DND-41 (cell line): ENCODE measurements around the gene KRT15.

Source experiments
- ATAC-seq: fragments of 200-7000 bp; cut with Tn5 transposase; 3 replicates; pipeline ENCODE4 v1.9.1; 2021; ENCODE audit warnings: low read depth; ENCODE audit not compliant: insufficient read depth
- DNase-seq: peaks from one replicate; pipeline ENCODE4 v3.0.0-alpha.2; 2020
- H2AFZ ChIP-seq: 2 replicates; pipeline ENCODE4 v1.6.0; 2012; ENCODE audit warnings: low read depth, low read length
- H3K27ac ChIP-seq: 2 replicates; pipeline ENCODE4 v1.5.1; 2012; ENCODE audit warnings: low read length, inconsistent platforms
- H3K27me3 ChIP-seq: fragments of 200-600 bp; sonication (generic); 2 replicates; pipeline ENCODE4 v1.6.0; 2012; ENCODE audit warnings: low read length, mild to moderate bottlenecking, inconsistent platforms; ENCODE audit not compliant: insufficient read depth, poor library complexity
- H3K36me3 ChIP-seq: 2 replicates; pipeline ENCODE4 v1.5.1; 2012; ENCODE audit warnings: low read length, inconsistent platforms; ENCODE audit not compliant: insufficient read depth
- H3K4me1 ChIP-seq: 2 replicates; pipeline ENCODE4 v1.5.1; 2012; ENCODE audit warnings: mild to moderate bottlenecking, low read length; ENCODE audit not compliant: insufficient read depth
- H3K4me2 ChIP-seq: 2 replicates; pipeline ENCODE4 v1.6.0; 2012; ENCODE audit warnings: mild to moderate bottlenecking, moderate library complexity, low read length, inconsistent platforms; ENCODE audit not compliant: insufficient read depth
- H3K4me3 ChIP-seq, 2 experiments: fragments of 200-600 bp in 1 of 2; shearing (Covaris generic) in 1 of 2; 2 replicates each; pipeline ENCODE4 v1.5.1; 2012 to 2016; ENCODE audit warnings: inconsistent platforms in 2 of 2, low read length in 2 of 2, mild to moderate bottlenecking in 2 of 2, low read depth in 1 of 2, moderate library complexity in 1 of 2
- H3K79me2 ChIP-seq: 2 replicates; pipeline ENCODE4 v1.6.0; 2012; ENCODE audit warnings: low read length, inconsistent platforms; ENCODE audit not compliant: insufficient read depth
- H3K9ac ChIP-seq: 2 replicates; pipeline ENCODE4 v1.6.0; 2012; ENCODE audit warnings: low read depth, mild to moderate bottlenecking, inconsistent platforms, low read length, moderate library complexity
- H3K9me3 ChIP-seq: 2 replicates; pipeline ENCODE4 v1.5.1; 2012; ENCODE audit warnings: low read length, moderate library complexity, mild to moderate bottlenecking, inconsistent platforms; ENCODE audit not compliant: insufficient read depth, severe bottlenecking
- H4K20me1 ChIP-seq: 2 replicates; pipeline ENCODE4 v1.6.0; 2012; ENCODE audit warnings: low read length; ENCODE audit not compliant: insufficient read depth
- EZH2 ChIP-seq: IDR thresholded peaks from 3 replicates; pipeline ENCODE4 v1.6.1; 2012; ENCODE audit warnings: borderline replicate concordance, low read depth, mild to moderate bottlenecking, moderate library complexity, low read length, inconsistent platforms; ENCODE audit not compliant: severe bottlenecking
- TF ChIP-seq, protein P1 (sequence below): IDR thresholded peaks from 2 replicates; pipeline ENCODE4 v1.5.1; 2012; ENCODE audit warnings: borderline replicate concordance, low read length, moderate library complexity, mild to moderate bottlenecking; ENCODE audit not compliant: poor library complexity, severe bottlenecking; ENCODE audit errors: extremely low read depth

The KRT15 gene

DNA sequence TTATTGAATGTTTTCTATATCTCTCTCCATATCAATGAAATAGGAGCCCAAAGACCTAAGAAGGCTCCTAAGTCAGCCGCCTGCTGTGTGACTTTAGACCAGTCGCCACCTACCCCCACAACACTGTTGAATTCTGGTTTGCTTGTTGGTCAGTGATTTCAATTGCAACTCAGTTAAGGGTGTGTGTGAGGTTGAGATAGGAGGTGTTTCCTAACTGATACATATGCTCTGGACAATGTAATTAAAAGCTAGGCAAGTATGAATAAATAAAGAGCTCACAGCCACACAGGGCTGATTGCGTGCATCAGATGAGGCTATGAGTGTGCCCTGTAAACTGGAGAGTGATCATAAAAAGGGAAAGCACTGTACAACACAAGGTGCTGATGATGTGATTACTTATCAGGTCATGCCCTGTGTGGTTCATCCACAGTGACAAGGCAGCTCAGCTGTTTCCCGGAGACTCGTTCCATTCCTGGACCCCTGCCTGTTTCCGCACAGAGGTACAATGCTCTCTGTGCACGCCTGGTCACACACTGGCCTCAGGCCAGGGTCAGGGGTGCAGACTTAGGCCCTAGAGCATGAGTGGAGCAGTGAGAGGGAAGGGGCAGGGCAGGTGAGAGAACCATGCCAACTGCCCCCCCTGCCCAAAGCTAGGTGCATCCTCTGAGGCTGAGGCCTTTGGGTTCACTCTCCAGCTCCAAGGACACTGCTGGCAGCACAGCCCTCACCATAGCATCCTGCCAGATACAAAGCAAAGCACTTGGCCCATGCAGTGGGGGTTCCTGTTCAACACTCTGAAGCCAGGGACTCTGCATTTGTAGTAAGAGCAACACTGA, 34.5 kb downstream of the KRT15 start:
- TF ChIP-seq EZH2: no peak
- TF ChIP-seq, protein P1, sequence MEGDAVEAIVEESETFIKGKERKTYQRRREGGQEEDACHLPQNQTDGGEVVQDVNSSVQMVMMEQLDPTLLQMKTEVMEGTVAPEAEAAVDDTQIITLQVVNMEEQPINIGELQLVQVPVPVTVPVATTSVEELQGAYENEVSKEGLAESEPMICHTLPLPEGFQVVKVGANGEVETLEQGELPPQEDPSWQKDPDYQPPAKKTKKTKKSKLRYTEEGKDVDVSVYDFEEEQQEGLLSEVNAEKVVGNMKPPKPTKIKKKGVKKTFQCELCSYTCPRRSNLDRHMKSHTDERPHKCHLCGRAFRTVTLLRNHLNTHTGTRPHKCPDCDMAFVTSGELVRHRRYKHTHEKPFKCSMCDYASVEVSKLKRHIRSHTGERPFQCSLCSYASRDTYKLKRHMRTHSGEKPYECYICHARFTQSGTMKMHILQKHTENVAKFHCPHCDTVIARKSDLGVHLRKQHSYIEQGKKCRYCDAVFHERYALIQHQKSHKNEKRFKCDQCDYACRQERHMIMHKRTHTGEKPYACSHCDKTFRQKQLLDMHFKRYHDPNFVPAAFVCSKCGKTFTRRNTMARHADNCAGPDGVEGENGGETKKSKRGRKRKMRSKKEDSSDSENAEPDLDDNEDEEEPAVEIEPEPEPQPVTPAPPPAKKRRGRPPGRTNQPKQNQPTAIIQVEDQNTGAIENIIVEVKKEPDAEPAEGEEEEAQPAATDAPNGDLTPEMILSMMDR: no peak
- ATAC-seq (no peak), DNase-seq (no peak)
- Histone ChIP-seq H3K4me2 (no peak overlapping the region), H3K4me1 (no peaks in the 10 kb centered on the region), H2AFZ (no peak overlapping the region), H3K27ac (no peak overlapping the region), H3K9ac (no peak overlapping the region), H3K27me3 (peaks cover 5% of the 10 kb centered on the region), H3K9me3 (no peaks in the 10 kb centered on the region), H3K79me2 (no peaks in the 10 kb centered on the region), H4K20me1 (0 out of 2 replicates have a peak, but pooled peaks cover 4% of the 10 kb centered on the region), H3K4me3 (no peak overlapping the region), H3K36me3 (no peaks in the 10 kb centered on the region)

DNA sequence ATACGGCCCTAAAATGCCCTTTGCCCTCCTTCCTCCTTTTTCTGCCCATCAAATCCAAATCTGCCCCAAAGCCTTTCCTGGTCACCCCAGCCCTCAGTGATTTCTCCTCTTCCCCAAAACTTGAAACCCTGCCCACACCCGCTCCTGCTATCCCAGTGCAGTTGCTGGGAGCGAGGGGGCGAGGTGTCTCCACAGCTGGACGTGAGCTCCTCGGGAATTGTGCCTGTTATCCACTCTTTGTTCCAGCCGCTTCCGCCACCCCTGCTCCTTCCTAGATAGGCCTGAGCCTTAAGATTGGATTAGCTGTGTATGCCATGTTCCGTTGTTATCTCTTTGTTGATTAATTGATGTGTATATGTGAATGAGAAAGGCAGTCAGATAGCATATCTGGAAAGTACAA, 35.2 kb downstream of the KRT15 start:
- no peaks in the 10 kb centered on the region for H3K36me3 ChIP-seq
- no peak overlapping the region for H3K27ac ChIP-seq
- no peak overlapping the region for H2AFZ ChIP-seq
- TF ChIP-seq, protein P1: no peak
- no peak for TF ChIP-seq EZH2
- no peaks in the 10 kb centered on the region for H3K79me2 ChIP-seq
- no peak overlapping the region for H3K4me3 ChIP-seq
- H4K20me1 ChIP-seq: 0 out of 2 replicates have a peak, but pooled peaks cover 4% of the 10 kb centered on the region
- no peak overlapping the region for H3K4me2 ChIP-seq
- no peak overlapping the region for H3K9ac ChIP-seq
- ATAC-seq (no peak), DNase-seq (no peak)
- H3K4me1 ChIP-seq: no peaks in the 10 kb centered on the region
- no peaks in the 10 kb centered on the region for H3K9me3 ChIP-seq
- H3K27me3 ChIP-seq: peaks cover 5% of the 10 kb centered on the region

DNA sequence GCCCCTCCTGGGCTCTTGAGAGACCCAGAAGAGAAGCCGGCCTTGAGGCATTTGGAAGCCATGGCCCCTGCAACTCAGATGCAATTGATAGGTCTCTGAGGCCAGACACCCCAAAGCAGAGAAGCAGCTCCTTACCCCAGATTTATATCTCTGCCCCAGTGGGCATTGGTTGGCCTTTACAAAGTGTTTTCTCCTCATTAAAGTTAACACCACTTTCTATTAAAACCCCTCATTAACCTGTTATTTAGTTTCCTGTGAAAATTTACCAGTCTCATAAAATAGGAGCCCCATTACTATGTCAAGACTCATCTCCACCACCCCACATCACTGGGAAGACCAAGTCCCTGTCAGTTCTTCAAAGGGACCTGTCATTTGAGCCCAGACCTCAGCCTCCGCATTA, 37.7 kb downstream of the KRT15 start, which contains the start of gene KRT35:
Gene KRT35 (minus strand): TSS at position 116 of the 400 bp plus-strand sequence. CDS start 54 bp downstream, at position 62.
- H3K9ac ChIP-seq: no peak within 1 kb of the TSS
- H2AFZ ChIP-seq: no peak within 1 kb of the TSS
- DNase-seq (no peak), ATAC-seq (no peak)
- H3K4me1 ChIP-seq: no peaks in the 10 kb centered on the region
- no peak within 1 kb of the TSS for H3K27ac ChIP-seq
- no peak within 1 kb of the TSS for H3K4me2 ChIP-seq
- no peak within 1 kb of the TSS for H3K4me3 ChIP-seq
- H4K20me1 ChIP-seq: 0 out of 2 replicates have a peak, but pooled peaks cover 4% of the 10 kb centered on the region
- TF ChIP-seq, protein P1: no peak
- TF ChIP-seq EZH2: no peak
- no peaks in the 10 kb centered on the region for H3K36me3 ChIP-seq
- peaks cover 5% of the 10 kb centered on the region for H3K27me3 ChIP-seq
- H3K79me2 ChIP-seq: no peaks in the 10 kb centered on the region
- no peaks in the 10 kb centered on the region for H3K9me3 ChIP-seq
